VCaP (cell line): ENCODE data around the gene RNLS.

ENCODE experiments used
- H3K27ac ChIP-seq: fragments of 450-650 bp; 2 replicates; pipeline ENCODE4 v1.5.1; 2017
- CTCF ChIP-seq: fragments of 450-650 bp; conservative IDR thresholded peaks from 2 replicates; pipeline ENCODE4 v1.5.1; 2017; ENCODE audit warnings: mild to moderate bottlenecking, moderate library complexity

The RNLS gene

GRCh38 chr10:88465765-88466164 is 117.4 kb downstream of the RNLS start:
- no peak for TF ChIP-seq CTCF
- no peak overlapping the region for H3K27ac ChIP-seq

GRCh38 chr10:88463811-88464210 is 119.3 kb downstream of the RNLS start:
- TF ChIP-seq CTCF = no peak
- H3K27ac ChIP-seq = no peak overlapping the region

- TF ChIP-seq CTCF = no peak
These were observed 121.7 kb downstream of the RNLS start for GRCh38 chr10:88461426-88461825.

GRCh38 chr10:88459530-88459929 is 123.6 kb downstream of the RNLS start:
- no peak for TF ChIP-seq CTCF

More at GRCh38 chr10:88461426-88461825, 121.7 kb downstream of the RNLS start:
- H3K27ac ChIP-seq = no peak overlapping the region

GRCh38 chr10:88458209-88458608 is 124.9 kb downstream of the RNLS start:
- no peak for TF ChIP-seq CTCF
- no peak overlapping the region for H3K27ac ChIP-seq

More at GRCh38 chr10:88459530-88459929, 123.6 kb downstream of the RNLS start:
- no peak overlapping the region for H3K27ac ChIP-seq

GRCh38 chr10:88457660-88458059 is 125.5 kb downstream of the RNLS start:
- TF ChIP-seq CTCF = no peak
- H3K27ac ChIP-seq = no peak overlapping the region

- H3K27ac ChIP-seq = no peak overlapping the region
- no peak for TF ChIP-seq CTCF
These were observed 126.4 kb downstream of the RNLS start for GRCh38 chr10:88456730-88457129.

- TF ChIP-seq CTCF = no peak
- no peak overlapping the region for H3K27ac ChIP-seq
These were observed 127.3 kb downstream of the RNLS start for GRCh38 chr10:88455831-88456230.
